Duodenal mucosa (tissue), 2 donors: Measurements from ENCODE around the gene CLSTN1.
A peak's percentile ranks its signal among the peaks of the same experiment; 100 is the strongest.

ENCODE experiments used
- H3K27ac ChIP-seq: one replicate; pipeline ENCODE4 v1.7.0; 2013; ENCODE audit warnings: low read depth, low read length
- H3K27me3 ChIP-seq, 2 donors: one replicate each; pipeline ENCODE4 v1.7.0; 2013; ENCODE audit warnings: low read length in 2 of 2, control low read depth in 1 of 2; ENCODE audit not compliant: insufficient read depth in 2 of 2, control insufficient read depth in 1 of 2
- H3K36me3 ChIP-seq, 2 donors: one replicate each; pipeline ENCODE4 v1.7.0; 2013; ENCODE audit warnings: low read length in 2 of 2, control low read depth in 1 of 2; ENCODE audit not compliant: insufficient read depth in 2 of 2, control insufficient read depth in 1 of 2
- H3K4me1 ChIP-seq, 2 donors: one replicate each; pipeline ENCODE4 v1.7.0; 2013; ENCODE audit warnings: low read length in 2 of 2, control low read depth in 1 of 2; ENCODE audit not compliant: insufficient read depth in 2 of 2, control insufficient read depth in 1 of 2
- H3K4me3 ChIP-seq, 2 donors: one replicate each; pipeline ENCODE4 v1.7.0; 2013; ENCODE audit warnings: low read length in 2 of 2, low read depth in 1 of 2
- H3K9ac ChIP-seq, 2 donors: one replicate each; pipeline ENCODE4 v1.7.0; 2013; ENCODE audit warnings: low read length in 2 of 2, low read depth in 1 of 2
- H3K9me3 ChIP-seq, 2 donors: one replicate each; pipeline ENCODE4 v1.7.0; 2013; ENCODE audit warnings: low read length in 2 of 2, control low read depth in 1 of 2; ENCODE audit not compliant: control insufficient read depth in 1 of 2

CLSTN1 gene

GRCh38 chr1:9852004-9852403 is 28.2 kb upstream of the CLSTN1 start:
- Histone ChIP-seq H3K36me3 (peaks cover 6 to 14% of the 10 kb centered on the region in 2 donors), H3K27me3 (no peaks in the 10 kb centered on the region), H3K27ac (no peak overlapping the region), H3K9ac (no peak overlapping the region), H3K4me3 (no peak overlapping the region), H3K4me1 (peaks cover 0 to 7% of the 10 kb centered on the region in 2 donors), H3K9me3 (peaks cover 0 to 2% of the 10 kb centered on the region in 2 donors)

GRCh38 chr1:9850442-9851162 is 26.8 kb upstream of the CLSTN1 start:
- H3K9me3 ChIP-seq, result peaks cover 0 to 2% of the 10 kb centered on the region in 2 donors
- H3K4me3 ChIP-seq, result peak overlapping the region; percentile 0 to 10
- peaks cover 8 to 16% of the 10 kb centered on the region in 2 donors for H3K4me1 ChIP-seq
- no peak overlapping the region for H3K27ac ChIP-seq
- no peaks in the 10 kb centered on the region for H3K27me3 ChIP-seq
- peaks cover 6 to 14% of the 10 kb centered on the region in 2 donors for H3K36me3 ChIP-seq
- no peak overlapping the region for H3K9ac ChIP-seq

GRCh38 chr1:9849691-9850441 is 26.1 kb upstream of the CLSTN1 start:
- peaks cover 0 to 2% of the 10 kb centered on the region in 2 donors for H3K9me3 ChIP-seq
- no peak overlapping the region for H3K9ac ChIP-seq
- peaks cover 8 to 16% of the 10 kb centered on the region in 2 donors for H3K4me1 ChIP-seq
- H3K36me3 ChIP-seq, result peaks cover 6 to 12% of the 10 kb centered on the region in 2 donors
- H3K4me3 ChIP-seq, result no peak overlapping the region
- no peak overlapping the region for H3K27ac ChIP-seq
- no peaks in the 10 kb centered on the region for H3K27me3 ChIP-seq

GRCh38 chr1:9848022-9848421 is 24.3 kb upstream of the CLSTN1 start:
- H3K36me3 ChIP-seq, result peaks cover 5 to 6% of the 10 kb centered on the region in 2 donors
- no peak overlapping the region for H3K4me3 ChIP-seq
- no peak overlapping the region for H3K27ac ChIP-seq
- no peaks in the 10 kb centered on the region for H3K27me3 ChIP-seq
- peaks cover 18 to 20% of the 10 kb centered on the region in 2 donors for H3K4me1 ChIP-seq
- no peaks in the 10 kb centered on the region for H3K9me3 ChIP-seq
- no peak overlapping the region for H3K9ac ChIP-seq

GRCh38 chr1:9847269-9847668 is 23.5 kb upstream of the CLSTN1 start:
- no peak overlapping the region for H3K9ac ChIP-seq
- no peak overlapping the region for H3K4me3 ChIP-seq
- H3K9me3 ChIP-seq, result no peaks in the 10 kb centered on the region
- peaks cover 25 to 26% of the 10 kb centered on the region in 2 donors for H3K4me1 ChIP-seq
- H3K36me3 ChIP-seq, result peaks cover 5 to 6% of the 10 kb centered on the region in 2 donors
- H3K27me3 ChIP-seq, result no peaks in the 10 kb centered on the region
- no peak overlapping the region for H3K27ac ChIP-seq

GRCh38 chr1:9846611-9847171 is 22.9 kb upstream of the CLSTN1 start:
- no peak overlapping the region for H3K4me3 ChIP-seq
- H3K27ac ChIP-seq, result no peak overlapping the region
- peaks cover 26 to 27% of the 10 kb centered on the region in 2 donors for H3K4me1 ChIP-seq

GRCh38 chr1:9845914-9846313 is 22.1 kb upstream of the CLSTN1 start:
- H3K36me3 ChIP-seq, result peaks cover 5 to 6% of the 10 kb centered on the region in 2 donors
- H3K9me3 ChIP-seq, result no peaks in the 10 kb centered on the region
- no peak overlapping the region for H3K4me3 ChIP-seq
- H3K27ac ChIP-seq, result no peak overlapping the region
- H3K4me1 ChIP-seq, result peaks cover 24 to 26% of the 10 kb centered on the region in 2 donors
- H3K27me3 ChIP-seq, result no peaks in the 10 kb centered on the region
- no peak overlapping the region for H3K9ac ChIP-seq

More at GRCh38 chr1:9846611-9847171, 22.9 kb upstream of the CLSTN1 start:
- peaks cover 5 to 6% of the 10 kb centered on the region in 2 donors for H3K36me3 ChIP-seq
- no peaks in the 10 kb centered on the region for H3K9me3 ChIP-seq
- no peak overlapping the region for H3K9ac ChIP-seq
- H3K27me3 ChIP-seq, result no peaks in the 10 kb centered on the region

GRCh38 chr1:9844756-9845155 is 21.0 kb upstream of the CLSTN1 start:
- H3K4me3 ChIP-seq, result no peak overlapping the region
- peaks cover 5 to 6% of the 10 kb centered on the region in 2 donors for H3K36me3 ChIP-seq
- peaks cover 20 to 26% of the 10 kb centered on the region in 2 donors for H3K4me1 ChIP-seq
- H3K9me3 ChIP-seq, result no peaks in the 10 kb centered on the region
- H3K9ac ChIP-seq, result no peak overlapping the region
- H3K27ac ChIP-seq, result no peak overlapping the region
- no peaks in the 10 kb centered on the region for H3K27me3 ChIP-seq

- Histone ChIP-seq H3K9ac (peak overlapping the region in 1 of 2 donors; percentile 47), H3K9me3 (no peaks in the 10 kb centered on the region), H3K4me1 (peaks cover 23 to 26% of the 10 kb centered on the region in 2 donors), H3K4me3 (no peak overlapping the region), H3K27me3 (no peaks in the 10 kb centered on the region), H3K36me3 (peaks cover under 1 to 5% of the 10 kb centered on the region in 2 donors), H3K27ac (no peak overlapping the region)
Observed at GRCh38 chr1:9844106-9844505, 20.3 kb upstream of the CLSTN1 start.

GRCh38 chr1:9843576-9843945 is 19.8 kb upstream of the CLSTN1 start:
- peaks cover 0 to 4% of the 10 kb centered on the region in 2 donors for H3K36me3 ChIP-seq
- no peak overlapping the region for H3K4me3 ChIP-seq
- peak overlapping the region; percentile 36 to 47 for H3K9ac ChIP-seq
- no peak overlapping the region for H3K27ac ChIP-seq
- no peaks in the 10 kb centered on the region for H3K9me3 ChIP-seq
- no peaks in the 10 kb centered on the region for H3K27me3 ChIP-seq
- peaks cover 23 to 26% of the 10 kb centered on the region in 2 donors for H3K4me1 ChIP-seq
